Nephron (organoid): ENCODE results near the gene ERCC8.

ENCODE experiments used
- H3K27ac Mint-ChIP-seq, 3 experiments: 2 replicates each; pipeline ENCODE4 v1.8.0; 2020; ENCODE audit warnings: mixed read lengths in 3 of 3, mild to moderate bottlenecking in 2 of 3, moderate library complexity in 1 of 3
- H3K27me3 Mint-ChIP-seq: 2 replicates; pipeline ENCODE4 v1.8.0; 2021; ENCODE audit warnings: low read depth, mild to moderate bottlenecking, moderate library complexity, mixed read lengths
- H3K36me3 Mint-ChIP-seq: 2 replicates; pipeline ENCODE4 v1.8.0; 2020; ENCODE audit warnings: low read depth, mixed read lengths
- H3K4me1 Mint-ChIP-seq: 2 replicates; pipeline ENCODE4 v1.8.0; 2020; ENCODE audit warnings: mixed read lengths
- H3K4me3 Mint-ChIP-seq, 3 experiments: 2 replicates each; pipeline ENCODE4 v1.8.0; 2020; ENCODE audit warnings: mild to moderate bottlenecking in 3 of 3, mixed read lengths in 3 of 3, moderate library complexity in 2 of 3
- H3K9me3 Mint-ChIP-seq: 2 replicates; pipeline ENCODE4 v1.8.0; 2020; ENCODE audit warnings: mixed read lengths
- CTCF ChIP-seq, 3 experiments: fragments of 200-600 bp; sonication (generic); IDR thresholded peaks; one replicate each; pipeline ENCODE4 v1.5.0; 2021; ENCODE audit warnings: antibody characterized with exemption in 3 of 3; ENCODE audit not compliant: unreplicated experiment in 3 of 3

The ERCC8 gene

GRCh38 chr5:60896991-60897390 is 47.9 kb downstream of the ERCC8 start:
- no peak overlapping the region for H3K27ac Mint-ChIP-seq
- no peaks in the 10 kb centered on the region for H3K27me3 Mint-ChIP-seq
- no peaks in the 10 kb centered on the region for H3K4me1 Mint-ChIP-seq
- no peak overlapping the region for H3K4me3 Mint-ChIP-seq
- H3K9me3 Mint-ChIP-seq, result no peaks in the 10 kb centered on the region
- peaks cover 33% of the 10 kb centered on the region for H3K36me3 Mint-ChIP-seq
- no peak for TF ChIP-seq CTCF (IDR thresholded peaks at IDR 0.05; ENCODE audit: unreplicated experiment in 3 of 3)

- no peaks in the 10 kb centered on the region for H3K9me3 Mint-ChIP-seq
- no peaks in the 10 kb centered on the region for H3K27me3 Mint-ChIP-seq
- peaks cover 41% of the 10 kb centered on the region for H3K36me3 Mint-ChIP-seq
- H3K27ac Mint-ChIP-seq, result no peak overlapping the region
- no peaks in the 10 kb centered on the region for H3K4me1 Mint-ChIP-seq
- TF ChIP-seq CTCF (IDR thresholded peaks at IDR 0.05; ENCODE audit: unreplicated experiment in 3 of 3), result no peak
- H3K4me3 Mint-ChIP-seq, result no peak overlapping the region
Measured at GRCh38 chr5:60893521-60893920, 51.3 kb downstream of the ERCC8 start.

GRCh38 chr5:60891667-60892066 is 53.2 kb downstream of the ERCC8 start:
- Mint-ChIP-seq H3K9me3 (no peaks in the 10 kb centered on the region), H3K4me3 (no peak overlapping the region), H3K4me1 (no peaks in the 10 kb centered on the region), H3K27me3 (no peaks in the 10 kb centered on the region), H3K36me3 (peaks cover 41% of the 10 kb centered on the region), H3K27ac (no peak overlapping the region)
- no peak for TF ChIP-seq CTCF (IDR thresholded peaks at IDR 0.05; ENCODE audit: unreplicated experiment in 3 of 3)

GRCh38 chr5:60888359-60889061 is 56.4 kb downstream of the ERCC8 start:
- no peak overlapping the region for H3K27ac Mint-ChIP-seq
- H3K4me1 Mint-ChIP-seq, result no peaks in the 10 kb centered on the region
- TF ChIP-seq CTCF (IDR thresholded peaks at IDR 0.05; ENCODE audit: unreplicated experiment in 3 of 3), result no peak
- H3K36me3 Mint-ChIP-seq, result peaks cover 42% of the 10 kb centered on the region
- no peaks in the 10 kb centered on the region for H3K9me3 Mint-ChIP-seq
- H3K4me3 Mint-ChIP-seq, result no peak overlapping the region
- no peaks in the 10 kb centered on the region for H3K27me3 Mint-ChIP-seq

- no peak overlapping the region for H3K27ac Mint-ChIP-seq
- no peak for TF ChIP-seq CTCF (IDR thresholded peaks at IDR 0.05; ENCODE audit: unreplicated experiment in 3 of 3)
- H3K4me1 Mint-ChIP-seq, result no peaks in the 10 kb centered on the region
- no peaks in the 10 kb centered on the region for H3K27me3 Mint-ChIP-seq
- peaks cover 42% of the 10 kb centered on the region for H3K36me3 Mint-ChIP-seq
- peaks cover 5% of the 10 kb centered on the region for H3K9me3 Mint-ChIP-seq
- no peak overlapping the region for H3K4me3 Mint-ChIP-seq
Measured at GRCh38 chr5:60887746-60888145, 57.1 kb downstream of the ERCC8 start.

- H3K9me3 Mint-ChIP-seq, result peaks cover 9% of the 10 kb centered on the region
- no peaks in the 10 kb centered on the region for H3K27me3 Mint-ChIP-seq
- no peak overlapping the region for H3K27ac Mint-ChIP-seq
- no peak overlapping the region for H3K4me3 Mint-ChIP-seq
- peaks cover 49% of the 10 kb centered on the region for H3K36me3 Mint-ChIP-seq
- no peak for TF ChIP-seq CTCF (IDR thresholded peaks at IDR 0.05; ENCODE audit: unreplicated experiment in 3 of 3)
- no peaks in the 10 kb centered on the region for H3K4me1 Mint-ChIP-seq
Measured at GRCh38 chr5:60887096-60887495, 57.8 kb downstream of the ERCC8 start.
